OCI-LY7 (cell line): Measurements from ENCODE around the gene ELOF1. TPM values are rescaled to one million over a fixed set of nuclear protein-coding genes. Genes with fewer than 3 reads are reported as not detected.
A peak's percentile ranks its signal among the peaks of the same experiment; 100 is the strongest.

ENCODE experiments used
- BruUV-seq: library from RNA; stranded (reverse); fragments of 400-500 nt; replicated peaks from 2 replicates; lab custom pipeline; 2021; lab: Mats Ljungman, UMichigan
- CTCF ChIA-PET: fragments of 300-600 bp; sonication (Branson Sonifier 250); formaldehyde crosslinking; loops from one replicate; lab custom pipeline; 2022; ENCODE audit warnings: antibody characterized with exemption; ENCODE audit not compliant: unreplicated experiment; lab: Charles Lee
- POLR2A ChIA-PET: fragments of 300-600 bp; sonication (Branson Sonifier 250); formaldehyde crosslinking; loops from one replicate; lab custom pipeline; 2022; ENCODE audit warnings: antibody characterized with exemption; lab: Charles Lee
- DNase-seq: peaks from one replicate; pipeline ENCODE4 v3.0.0-alpha.2; 2015; ENCODE audit warnings: low spot score
- H2AFZ ChIP-seq: fragments of 200-600 bp; sonication (generic), shearing (Covaris generic); 2 replicates; pipeline ENCODE4 v1.6.1; 2014; ENCODE audit warnings: mild to moderate bottlenecking, antibody characterized with exemption, low read length, moderate library complexity
- H3K27ac ChIP-seq: fragments of 200-600 bp; sonication (generic); 2 replicates; pipeline ENCODE4 v1.5.1; 2014; ENCODE audit warnings: mixed run types, low read depth, mild to moderate bottlenecking, moderate library complexity, low read length, inconsistent platforms; ENCODE audit not compliant: poor library complexity, severe bottlenecking
- H3K36me3 ChIP-seq: fragments of 200-600 bp; sonication (generic); 2 replicates; pipeline ENCODE4 v1.6.1; 2014; ENCODE audit warnings: mild to moderate bottlenecking, antibody characterized with exemption, low read length, moderate library complexity, mixed read lengths; ENCODE audit not compliant: insufficient read depth
- H3K4me1 ChIP-seq: fragments of 200-600 bp; sonication (generic); 2 replicates; pipeline ENCODE4 v1.5.1; 2014; ENCODE audit warnings: mild to moderate bottlenecking, low read length; ENCODE audit not compliant: insufficient read depth, poor library complexity, severe bottlenecking
- H3K4me2 ChIP-seq: fragments of 200-600 bp; sonication (generic); 2 replicates; pipeline ENCODE4 v1.6.1; 2014; ENCODE audit warnings: mild to moderate bottlenecking, low read length
- H3K4me3 ChIP-seq: fragments of 200-600 bp; sonication (generic); 2 replicates; pipeline ENCODE4 v1.5.1; 2014; ENCODE audit warnings: mild to moderate bottlenecking, low read depth, low read length; ENCODE audit not compliant: poor library complexity, severe bottlenecking
- H3K79me2 ChIP-seq: fragments of 200-600 bp; sonication (generic); 2 replicates; pipeline ENCODE4 v1.6.1; 2016; ENCODE audit warnings: low read depth, mild to moderate bottlenecking, low read length, moderate library complexity, mixed read lengths; ENCODE audit not compliant: insufficient read depth
- H3K9me2 ChIP-seq: fragments of 200-600 bp; sonication (generic); 2 replicates; pipeline ENCODE4 v1.6.1; 2016; ENCODE audit warnings: mild to moderate bottlenecking, low read length, mixed read lengths; ENCODE audit not compliant: insufficient read depth
- H3K9me3 ChIP-seq: fragments of 200-600 bp; sonication (generic); 2 replicates; pipeline ENCODE4 v1.6.1; 2014; ENCODE audit warnings: mild to moderate bottlenecking, mixed run types, low read length, mixed read lengths
- H4K20me1 ChIP-seq: fragments of 200-600 bp; sonication (generic); 2 replicates; pipeline ENCODE4 v1.6.1; 2014; ENCODE audit warnings: mild to moderate bottlenecking, antibody characterized with exemption, low read length, moderate library complexity, mixed read lengths; ENCODE audit not compliant: insufficient read depth
- CTCF ChIP-seq: fragments of 200-600 bp; sonication (generic); conservative IDR thresholded peaks from 2 replicates; pipeline ENCODE4 v1.5.1; 2014; ENCODE audit warnings: mild to moderate bottlenecking, antibody characterized with exemption, low read length, moderate library complexity, mixed read lengths
- EZH2phosphoT487 ChIP-seq: fragments of 200-600 bp; sonication (generic); IDR thresholded peaks from 2 replicates; pipeline ENCODE4 v1.6.1; 2018; ENCODE audit warnings: low read depth, borderline replicate concordance, mild to moderate bottlenecking, mixed run types, antibody characterized with exemption, low read length, moderate library complexity, mixed read lengths
- intact Hi-C: fragments of 100-400 bp; cut with micrococcal nuclease; formaldehyde crosslinking; loops from one replicate; pipeline ENCODE4 v1.10.0; 2022; ENCODE audit not compliant: unreplicated experiment
- small RNA-seq: library from RNA; depleted of rRNA; stranded (forward); fragments of <200 nt; gene quantifications from one replicate; pipeline ENCODE3, GENCODE V24; 2014
- total RNA-seq, 2 experiments: library from RNA; depleted of rRNA in 1 of 2; stranded (reverse); fragments of >200 nt in 1 of 2; shearing (Covaris generic) in 1 of 2; gene quantifications; 2 replicates each; pipeline ENCODE4 v1.2.3, GENCODE V29; 2014 to 2022

The ELOF1 gene
- total RNA-seq, 2 experiments from 2014 or later: 60.5 to 73.2 TPM

- H4K20me1 ChIP-seq: no peaks in the 10 kb centered on the region
- TF ChIP-seq EZH2phosphoT487 (no peak), CTCF (no peak)
- peak overlapping the region; percentile 95 for H3K4me2 ChIP-seq
- peak; percentile 97 for DNase-seq
- ChIA-PET POLR2A (interaction anchor here (0.6 kb wide), 1 partner anchor 9 kb away, joined by 6 read pairs; no protein-coding TSS in a partner anchor), CTCF (no interaction called here)
- H3K27ac ChIP-seq: peak overlapping the region; percentile 76
- no TSS peak for BruUV-seq
- peaks cover 11% of the 10 kb centered on the region; the same call in 1 of the 2 replicates for H3K79me2 ChIP-seq
- peaks cover 23% of the 10 kb centered on the region for H3K4me1 ChIP-seq
- H3K36me3 ChIP-seq: 0 out of 2 replicates have a peak, but pooled peaks cover 6% of the 10 kb centered on the region
- no peaks in the 10 kb centered on the region for H3K9me3 ChIP-seq
- intact Hi-C loops: loop anchor here (1.0 kb wide), 1 partner anchor 23 kb away; no protein-coding TSS in a partner anchor
- peak overlapping the region; percentile 82 for H3K4me3 ChIP-seq
- no peaks in the 10 kb centered on the region for H3K9me2 ChIP-seq
- peak overlapping the region; percentile 33; the same call in 1 of the 2 replicates for H2AFZ ChIP-seq
Measured at GRCh38 chr19:11505032-11505503, 54.0 kb downstream of the ELOF1 start.

- DNase-seq: no peak
- H3K4me1 ChIP-seq: peaks cover 23% of the 10 kb centered on the region
- H3K9me2 ChIP-seq: no peaks in the 10 kb centered on the region
- 0 out of 2 replicates have a peak, but pooled peaks cover 3% of the 10 kb centered on the region for H3K36me3 ChIP-seq
- H3K4me2 ChIP-seq: peak overlapping the region; percentile 90
- H4K20me1 ChIP-seq: no peaks in the 10 kb centered on the region
- peak overlapping the region; percentile 33; the same call in 1 of the 2 replicates for H2AFZ ChIP-seq
- CTCF ChIA-PET: no interaction called here
- H3K9me3 ChIP-seq: no peaks in the 10 kb centered on the region
- no TSS peak for BruUV-seq
- no peak overlapping the region for H3K27ac ChIP-seq
- intact Hi-C loops: loop anchor here (1.0 kb wide), 1 partner anchor 24 kb away; no protein-coding TSS in a partner anchor
- H3K4me3 ChIP-seq: peak overlapping the region; percentile 82
- TF ChIP-seq EZH2phosphoT487 (no peak), CTCF (no peak)
- POLR2A ChIA-PET: interaction anchor here (0.6 kb wide), 1 partner anchor 9 kb away, joined by 6 read pairs; no protein-coding TSS in a partner anchor
- peaks cover 11% of the 10 kb centered on the region; the same call in 1 of the 2 replicates for H3K79me2 ChIP-seq
Measured at GRCh38 chr19:11504502-11505031, 54.5 kb downstream of the ELOF1 start.

Small RNAs within 50 kb of the gene (small RNA-seq; reads per million reads assigned to genes)
- gene RN7SL833P: not detected

Other genes with a start within 250 kb of the ELOF1 start
- gene RAB3D, start 219.6 kb downstream of the ELOF1 start, total RNA-seq (2014; rRNA removed; shearing (Covaris generic)): 1.1 and 1.9 TPM in 2 replicates
- gene RAB3D, start 219.6 kb downstream of the ELOF1 start, total RNA-seq (2022): 7.7 and 8.4 TPM in 2 replicates
- gene TMEM205, start 213.0 kb downstream of the ELOF1 start, total RNA-seq (2014; rRNA removed; shearing (Covaris generic)): 58.4 and 58.9 TPM in 2 replicates
- gene TMEM205, start 213.0 kb downstream of the ELOF1 start, total RNA-seq (2022): 32.0 and 39.9 TPM in 2 replicates
- 13.3 and 14.1 TPM in 2 replicates for gene CCDC159, start 212.7 kb downstream of the ELOF1 start, total RNA-seq (2014; rRNA removed; shearing (Covaris generic))
- 18.9 and 26.1 TPM in 2 replicates for gene CCDC159, start 212.7 kb downstream of the ELOF1 start, total RNA-seq (2022)
- 0.54 and 0.88 TPM in 2 replicates for gene PLPPR2, start 203.8 kb downstream of the ELOF1 start, total RNA-seq (2014; rRNA removed; shearing (Covaris generic))
- gene PLPPR2, start 203.8 kb downstream of the ELOF1 start, total RNA-seq (2022): 2.7 and 3.6 TPM in 2 replicates
- gene SWSAP1, start 184.6 kb downstream of the ELOF1 start, total RNA-seq (2014; rRNA removed; shearing (Covaris generic)): 5.6 and 6.6 TPM in 2 replicates
- gene SWSAP1, start 184.6 kb downstream of the ELOF1 start, total RNA-seq (2022): 5.6 and 6.8 TPM in 2 replicates
- 9.9 and 19.6 TPM in 2 replicates for gene EPOR, start 174.9 kb downstream of the ELOF1 start, total RNA-seq (2014; rRNA removed; shearing (Covaris generic))
- 11.3 and 15.7 TPM in 2 replicates for gene EPOR, start 174.9 kb downstream of the ELOF1 start, total RNA-seq (2022)
- 0.41 TPM in 1 of 2 replicates, not detected in the other for gene RGL3, start 139.9 kb downstream of the ELOF1 start, total RNA-seq (2014; rRNA removed; shearing (Covaris generic))
- gene RGL3, start 139.9 kb downstream of the ELOF1 start, total RNA-seq (2022): 0.49 and 0.61 TPM in 2 replicates
- gene ODAD3, start 124.1 kb downstream of the ELOF1 start, total RNA-seq (2014; rRNA removed; shearing (Covaris generic)): 0.28 and 0.57 TPM in 2 replicates
- 0.79 and 1.2 TPM in 2 replicates for gene ODAD3, start 124.1 kb downstream of the ELOF1 start, total RNA-seq (2022)
- 61.8 and 95.6 TPM in 2 replicates for gene PRKCSH, start 123.6 kb downstream of the ELOF1 start, total RNA-seq (2014; rRNA removed; shearing (Covaris generic))
- gene PRKCSH, start 123.6 kb downstream of the ELOF1 start, total RNA-seq (2022): 271 and 297 TPM in 2 replicates
- gene ELAVL3, start 78.2 kb downstream of the ELOF1 start, total RNA-seq (2014; rRNA removed; shearing (Covaris generic)): 0.95 TPM in 1 of 2 replicates, not detected in the other
- 0.30 TPM in 1 of 2 replicates, not detected in the other for gene ELAVL3, start 78.2 kb downstream of the ELOF1 start, total RNA-seq (2022)
- gene ZNF653, start 53.4 kb downstream of the ELOF1 start, total RNA-seq (2014; rRNA removed; shearing (Covaris generic)): 12.3 and 14.1 TPM in 2 replicates
- 17.9 and 21.5 TPM in 2 replicates for gene ZNF653, start 53.4 kb downstream of the ELOF1 start, total RNA-seq (2022)
- 40.6 and 52.4 TPM in 2 replicates for gene ECSIT, start 30.1 kb downstream of the ELOF1 start, total RNA-seq (2014; rRNA removed; shearing (Covaris generic))
- 59.3 and 59.5 TPM in 2 replicates for gene ECSIT, start 30.1 kb downstream of the ELOF1 start, total RNA-seq (2022)
- not detected in 2 replicates for gene CNN1, start 20.4 kb downstream of the ELOF1 start, total RNA-seq (2014; rRNA removed; shearing (Covaris generic))
- gene CNN1, start 20.4 kb downstream of the ELOF1 start, total RNA-seq (2022): not detected in 2 replicates
- gene ACP5, start 18.4 kb upstream of the ELOF1 start, total RNA-seq (2014; rRNA removed; shearing (Covaris generic)): 13.3 and 21.6 TPM in 2 replicates
- 16.3 and 17.4 TPM in 2 replicates for gene ACP5, start 18.4 kb upstream of the ELOF1 start, total RNA-seq (2022)
- gene ZNF627, start 38.3 kb upstream of the ELOF1 start, total RNA-seq (2014; rRNA removed; shearing (Covaris generic)): 8.0 and 11.0 TPM in 2 replicates
- 16.0 and 16.8 TPM in 2 replicates for gene ZNF627, start 38.3 kb upstream of the ELOF1 start, total RNA-seq (2022)
- gene ZNF823, start 179.7 kb upstream of the ELOF1 start, total RNA-seq (2014; rRNA removed; shearing (Covaris generic)): 7.0 and 7.2 TPM in 2 replicates
- 5.7 and 6.8 TPM in 2 replicates for gene ZNF823, start 179.7 kb upstream of the ELOF1 start, total RNA-seq (2022)
- 10.8 and 14.5 TPM in 2 replicates for gene ZNF441, start 207.8 kb upstream of the ELOF1 start, total RNA-seq (2014; rRNA removed; shearing (Covaris generic))
- gene ZNF441, start 207.8 kb upstream of the ELOF1 start, total RNA-seq (2022): 8.4 and 11.1 TPM in 2 replicates
- 1.2 and 2.0 TPM in 2 replicates for gene ZNF491, start 239.3 kb upstream of the ELOF1 start, total RNA-seq (2014; rRNA removed; shearing (Covaris generic))
- gene ZNF491, start 239.3 kb upstream of the ELOF1 start, total RNA-seq (2022): 6.2 and 7.9 TPM in 2 replicates